Stimulated activated CD4-positive, alpha-beta T cell treated with anti-CD3 and anti-CD28 coated beads, Interleukin-4, amount 100 ng/mL, for 1 hour (primary cell): ENCODE results near the gene ETS1.

Source experiments
- DNase-seq: peaks from one replicate; pipeline ENCODE4 v3.0.0-alpha.2; 2020

The ETS1 gene

DNA sequence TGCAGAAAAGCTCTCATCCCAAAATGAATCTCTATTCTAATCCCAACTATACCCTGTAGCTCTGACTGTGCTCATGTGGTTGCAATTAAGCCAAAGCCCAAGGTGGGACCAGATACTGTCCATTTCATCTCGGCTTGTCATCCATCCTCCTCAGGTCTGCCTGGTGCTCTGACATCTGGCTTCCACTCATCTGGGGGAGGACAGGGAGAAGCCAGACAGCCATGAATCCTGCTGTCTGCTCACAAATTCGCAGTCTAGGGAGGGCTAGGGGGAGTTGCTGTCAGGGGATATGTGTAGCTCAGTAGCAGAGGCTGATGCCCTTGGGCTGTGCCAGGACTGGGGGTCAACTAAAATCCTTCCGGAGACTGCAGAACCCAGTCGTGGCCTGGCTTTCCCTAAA, 167.1 kb downstream of the ETS1 start:
- DNase-seq = no peak

GRCh38 chr11:128419012-128419767, 168.2 kb downstream of the ETS1 start:
- no peak for DNase-seq

DNA sequence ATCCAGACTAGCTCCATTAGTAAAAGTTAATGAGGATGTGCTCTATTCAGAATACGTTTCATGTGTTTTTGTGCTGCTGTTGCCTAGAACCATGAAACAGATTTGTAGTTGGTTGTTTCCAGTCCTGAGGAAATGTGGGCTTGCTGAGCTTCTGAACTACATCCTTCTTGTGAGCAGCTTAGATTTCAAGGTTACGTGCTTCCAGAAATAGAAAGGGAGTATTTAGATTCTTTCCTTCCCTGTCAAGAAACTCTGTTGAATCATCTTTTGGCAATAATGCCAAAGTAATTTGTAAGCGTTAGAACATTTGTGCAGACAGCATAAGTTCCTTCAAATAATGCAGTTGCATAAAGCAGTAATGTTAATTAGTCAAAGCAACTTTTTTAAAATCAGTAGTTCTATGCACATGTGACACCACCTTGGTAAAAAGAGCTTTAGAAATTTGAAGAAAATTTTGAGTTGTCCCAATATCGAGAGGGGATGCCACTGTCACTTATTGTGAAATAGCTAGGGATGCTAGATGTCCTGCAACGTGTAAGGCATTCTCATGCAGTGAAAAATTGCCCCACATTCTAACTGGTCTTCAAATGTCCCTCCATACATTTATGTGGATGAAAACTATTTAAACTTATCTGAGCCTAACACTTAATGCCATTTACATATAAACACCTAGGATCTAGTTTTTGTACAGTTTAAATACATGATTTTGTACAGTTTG, 169.6 kb downstream of the ETS1 start:
- DNase-seq = no peak

GRCh38 chr11:128416976-128417375, 170.4 kb downstream of the ETS1 start:
- DNase-seq = no peak

DNA sequence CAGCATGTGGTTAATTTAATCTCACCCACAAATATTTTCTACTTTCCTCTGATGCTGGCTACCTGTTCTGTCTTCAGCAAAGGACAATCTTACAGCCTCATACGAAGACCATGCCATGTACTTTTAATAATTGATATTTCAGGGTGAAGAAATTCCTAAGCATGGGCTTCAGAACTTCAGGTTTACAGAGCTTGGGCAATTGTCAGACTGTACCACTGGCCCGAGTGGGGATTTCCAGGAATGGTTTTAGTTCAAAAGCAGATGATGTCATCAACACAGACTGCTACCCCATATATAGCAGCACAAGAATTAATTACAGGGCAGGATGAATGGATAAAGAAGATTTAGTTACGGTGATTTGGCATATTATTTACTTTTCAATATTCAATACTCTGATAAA, 171.8 kb downstream of the ETS1 start:
- DNase-seq = no peak

GRCh38 chr11:128412847-128413791, 174.2 kb downstream of the ETS1 start:
- no peak for DNase-seq

GRCh38 chr11:128411812-128412211, 175.5 kb downstream of the ETS1 start:
- DNase-seq = no peak

- DNase-seq = no peak
Observed at GRCh38 chr11:128411150-128411549, 176.2 kb downstream of the ETS1 start.

- no peak for DNase-seq
Observed at GRCh38 chr11:128409476-128409875, 177.9 kb downstream of the ETS1 start.
